Central memory CD4-positive, alpha-beta T cell (primary cell): ENCODE data around the gene TACO1.
A peak's percentile ranks its signal among the peaks of the same experiment; 100 is the strongest.

Experiments
- DNase-seq: peaks from one replicate; pipeline ENCODE4 v3.0.0; 2022
- total RNA-seq, 3 experiments: gene quantifications; one replicate each; lab custom pipeline; 2026; lab: John Stamatoyannopoulos, UW

TACO1 gene
- total RNA-seq, result 1.7 to 4.1 (median 3.1) reads per million in 3 experiments

- DNase-seq, result peak; percentile 56
These were observed at the start of gene TACO1 for GRCh38 chr17:63600569-63601438. Gene TACO1 (plus strand): TSS chr17:63600895. CDS start chr17:63601084, 189 bp downstream.

- no peak for DNase-seq
These were observed 48.5 kb upstream of the TACO1 start for GRCh38 chr17:63552211-63552610.

- no peak for DNase-seq
These were observed 45.1 kb upstream of the TACO1 start for GRCh38 chr17:63555500-63556156.

GRCh38 chr17:63557416-63557815 is 43.3 kb upstream of the TACO1 start:
- no peak for DNase-seq

GRCh38 chr17:63558441-63558840 is 42.3 kb upstream of the TACO1 start:
- DNase-seq, result no peak

- DNase-seq, result no peak
These were observed 38.9 kb upstream of the TACO1 start for GRCh38 chr17:63561819-63562218.

GRCh38 chr17:63563339-63563738 is 37.4 kb upstream of the TACO1 start:
- DNase-seq, result no peak

- DNase-seq, result no peak
These were observed 36.1 kb upstream of the TACO1 start for GRCh38 chr17:63564562-63564961.

GRCh38 chr17:63567229-63567628 is 33.5 kb upstream of the TACO1 start:
- DNase-seq, result no peak

- no peak for DNase-seq
These were observed 32.1 kb upstream of the TACO1 start for GRCh38 chr17:63568563-63568962.

- no peak for DNase-seq
These were observed 28.9 kb upstream of the TACO1 start for GRCh38 chr17:63571632-63572310.

- DNase-seq, result no peak
These were observed 27.1 kb upstream of the TACO1 start for GRCh38 chr17:63573634-63574033.

GRCh38 chr17:63578027-63578768 is 22.5 kb upstream of the TACO1 start:
- DNase-seq, result no peak

- DNase-seq, result no peak
These were observed 22.0 kb upstream of the TACO1 start for GRCh38 chr17:63578769-63579111.

GRCh38 chr17:63579633-63580032 is 21.1 kb upstream of the TACO1 start:
- DNase-seq, result no peak

- no peak for DNase-seq
These were observed 12.9 kb upstream of the TACO1 start for GRCh38 chr17:63587770-63588169.

GRCh38 chr17:63588797-63589196 is 11.9 kb upstream of the TACO1 start:
- DNase-seq, result no peak

- DNase-seq, result no peak
These were observed 11.0 kb upstream of the TACO1 start for GRCh38 chr17:63589646-63590045.

GRCh38 chr17:63592797-63593196 is 7.9 kb upstream of the TACO1 start:
- DNase-seq, result no peak

- no peak for DNase-seq
These were observed 5.6 kb upstream of the TACO1 start for GRCh38 chr17:63595132-63595531.

- no peak for DNase-seq
These were observed 3.7 kb upstream of the TACO1 start for GRCh38 chr17:63596856-63597586.

GRCh38 chr17:63598281-63598680 is 2.4 kb upstream of the TACO1 start:
- peak; percentile 36 for DNase-seq
